ENCODE data around the gene GAREM1. TPM values are rescaled to one million over a fixed set of nuclear protein-coding genes. Genes with fewer than 3 reads are reported as not detected.
"Not testable (repeated sequence)": the region's sequence is repeated elsewhere in the genome, so short reads cannot be mapped to it uniquely, and the experiment has no call there.

GAREM1 gene
- total RNA-seq, 2 donors from 2014 or later: not detected

- Mint-ChIP-seq H3K4me1 (ENCODE audit: low read depth in 2 of 2) (no peaks in the 10 kb centered on the region), H3K27ac (no peak overlapping the region), H3K36me3 (no peaks in the 10 kb centered on the region), H3K9me3 (no peaks in the 10 kb centered on the region), H3K27me3 (peaks cover 7 to 9% of the 10 kb centered on the region in 2 donors), H3K4me3 (no peak overlapping the region)
- DNase-seq (ENCODE audit: low spot score) (no peak), ATAC-seq (no peak)
These were observed 109.9 kb downstream of the GAREM1 start for GRCh38 chr18:32360682-32361345.

GRCh38 chr18:32358529-32358928, 112.2 kb downstream of the GAREM1 start:
- peaks cover 9 to 11% of the 10 kb centered on the region in 2 donors for H3K27me3 Mint-ChIP-seq
- no peaks in the 10 kb centered on the region for H3K9me3 Mint-ChIP-seq
- no peaks in the 10 kb centered on the region for H3K36me3 Mint-ChIP-seq

GRCh38 chr18:32358075-32358474, 112.6 kb downstream of the GAREM1 start:
- H3K4me3 Mint-ChIP-seq: no peak overlapping the region
- ATAC-seq (no peak), DNase-seq (ENCODE audit: low spot score) (no peak)
- no peaks in the 10 kb centered on the region for H3K9me3 Mint-ChIP-seq
- H3K4me1 Mint-ChIP-seq (ENCODE audit: low read depth in 2 of 2): no peaks in the 10 kb centered on the region
- H3K36me3 Mint-ChIP-seq: no peaks in the 10 kb centered on the region
- H3K27ac Mint-ChIP-seq: no peak overlapping the region
- peaks cover 9 to 14% of the 10 kb centered on the region in 2 donors for H3K27me3 Mint-ChIP-seq

More at GRCh38 chr18:32358529-32358928, 112.2 kb downstream of the GAREM1 start:
- H3K4me3 Mint-ChIP-seq: no peak overlapping the region
- no peak for ATAC-seq
- no peak for DNase-seq (ENCODE audit: low spot score)
- H3K4me1 Mint-ChIP-seq (ENCODE audit: low read depth in 2 of 2): no peaks in the 10 kb centered on the region
- no peak overlapping the region for H3K27ac Mint-ChIP-seq

GRCh38 chr18:32355896-32356295, 114.8 kb downstream of the GAREM1 start:
- no peak overlapping the region for H3K27ac Mint-ChIP-seq
- H3K4me1 Mint-ChIP-seq (ENCODE audit: low read depth in 2 of 2): no peaks in the 10 kb centered on the region
- H3K27me3 Mint-ChIP-seq: peaks cover 9 to 25% of the 10 kb centered on the region in 2 donors
- no peaks in the 10 kb centered on the region for H3K9me3 Mint-ChIP-seq
- no peaks in the 10 kb centered on the region for H3K36me3 Mint-ChIP-seq
- no peak overlapping the region for H3K4me3 Mint-ChIP-seq
- no peak for DNase-seq (ENCODE audit: low spot score)
- ATAC-seq: no peak

GRCh38 chr18:32354518-32354917, 116.2 kb downstream of the GAREM1 start:
- H3K4me1 Mint-ChIP-seq (ENCODE audit: low read depth in 2 of 2): no peaks in the 10 kb centered on the region

GRCh38 chr18:32353257-32353656, 117.4 kb downstream of the GAREM1 start:
- H3K9me3 Mint-ChIP-seq: no peaks in the 10 kb centered on the region
- no peak overlapping the region for H3K27ac Mint-ChIP-seq
- peaks cover 9 to 27% of the 10 kb centered on the region in 2 donors for H3K27me3 Mint-ChIP-seq
- no peaks in the 10 kb centered on the region for H3K4me1 Mint-ChIP-seq (ENCODE audit: low read depth in 2 of 2)
- H3K36me3 Mint-ChIP-seq: no peaks in the 10 kb centered on the region
- no peak overlapping the region for H3K4me3 Mint-ChIP-seq
- ATAC-seq (no peak), DNase-seq (ENCODE audit: low spot score) (no peak)

More at GRCh38 chr18:32354518-32354917, 116.2 kb downstream of the GAREM1 start:
- Mint-ChIP-seq H3K9me3 (no peaks in the 10 kb centered on the region), H3K4me3 (no peak overlapping the region), H3K27ac (no peak overlapping the region), H3K36me3 (no peaks in the 10 kb centered on the region), H3K27me3 (peaks cover 9 to 27% of the 10 kb centered on the region in 2 donors)
- ATAC-seq: no peak
- DNase-seq (ENCODE audit: low spot score): no peak

GRCh38 chr18:32351032-32351431, 119.7 kb downstream of the GAREM1 start:
- H3K4me3 Mint-ChIP-seq: no peak overlapping the region
- DNase-seq (ENCODE audit: low spot score) (no peak), ATAC-seq (no peak)
- no peaks in the 10 kb centered on the region for H3K4me1 Mint-ChIP-seq (ENCODE audit: low read depth in 2 of 2)
- no peaks in the 10 kb centered on the region for H3K36me3 Mint-ChIP-seq
- H3K27me3 Mint-ChIP-seq: peaks cover 3 to 27% of the 10 kb centered on the region in 2 donors
- H3K27ac Mint-ChIP-seq: no peak overlapping the region
- no peaks in the 10 kb centered on the region for H3K9me3 Mint-ChIP-seq

GRCh38 chr18:32349728-32350395, 120.8 kb downstream of the GAREM1 start:
- H3K4me1 Mint-ChIP-seq (ENCODE audit: low read depth in 2 of 2): no peaks in the 10 kb centered on the region
- no peaks in the 10 kb centered on the region for H3K36me3 Mint-ChIP-seq
- H3K27me3 Mint-ChIP-seq: peaks cover 3 to 27% of the 10 kb centered on the region in 2 donors
- H3K27ac Mint-ChIP-seq: no peak overlapping the region
- no peak for DNase-seq (ENCODE audit: low spot score)
- no peak overlapping the region for H3K4me3 Mint-ChIP-seq
- no peak for ATAC-seq
- H3K9me3 Mint-ChIP-seq: no peaks in the 10 kb centered on the region

- Mint-ChIP-seq H3K4me1 (ENCODE audit: low read depth in 2 of 2) (no peaks in the 10 kb centered on the region), H3K9me3 (no peaks in the 10 kb centered on the region), H3K27ac (no peak overlapping the region), H3K4me3 (no peak overlapping the region), H3K36me3 (no peaks in the 10 kb centered on the region), H3K27me3 (peaks cover 6 to 9% of the 10 kb centered on the region in 2 donors)
- DNase-seq (ENCODE audit: low spot score) (no peak), ATAC-seq (no peak)
These were observed 124.0 kb downstream of the GAREM1 start for GRCh38 chr18:32346671-32347070.

- Mint-ChIP-seq H3K9me3 (no peaks in the 10 kb centered on the region), H3K36me3 (no peaks in the 10 kb centered on the region), H3K27ac (no peak overlapping the region), H3K4me1 (ENCODE audit: low read depth in 2 of 2) (no peaks in the 10 kb centered on the region), H3K27me3 (peaks cover 6 to 12% of the 10 kb centered on the region in 2 donors), H3K4me3 (no peak overlapping the region)
- DNase-seq (ENCODE audit: low spot score) (no peak), ATAC-seq (no peak)
These were observed 127.0 kb downstream of the GAREM1 start for GRCh38 chr18:32343634-32344033.

- not testable (repeated sequence) for H3K4me1 Mint-ChIP-seq (ENCODE audit: low read depth in 2 of 2); H3K36me3 Mint-ChIP-seq; H3K9me3 Mint-ChIP-seq; H3K4me3 Mint-ChIP-seq; DNase-seq (ENCODE audit: low spot score); H3K27ac Mint-ChIP-seq; ATAC-seq
- peaks cover 6 to 12% of the 10 kb centered on the region in 2 donors for H3K27me3 Mint-ChIP-seq
These were observed 129.6 kb downstream of the GAREM1 start for GRCh38 chr18:32341112-32341511.

- no peak overlapping the region for H3K27ac Mint-ChIP-seq
- ATAC-seq (no peak), DNase-seq (ENCODE audit: low spot score) (no peak)
- H3K4me3 Mint-ChIP-seq: no peak overlapping the region
- H3K9me3 Mint-ChIP-seq: no peaks in the 10 kb centered on the region
- H3K4me1 Mint-ChIP-seq (ENCODE audit: low read depth in 2 of 2): no peaks in the 10 kb centered on the region
- no peaks in the 10 kb centered on the region for H3K36me3 Mint-ChIP-seq
- peaks cover 5 to 12% of the 10 kb centered on the region in 2 donors for H3K27me3 Mint-ChIP-seq
These were observed 131.6 kb downstream of the GAREM1 start for GRCh38 chr18:32339045-32339444.

- Mint-ChIP-seq H3K4me1 (ENCODE audit: low read depth in 2 of 2) (no peaks in the 10 kb centered on the region), H3K27ac (no peak overlapping the region), H3K36me3 (no peaks in the 10 kb centered on the region), H3K27me3 (peaks cover 3 to 12% of the 10 kb centered on the region in 2 donors), H3K4me3 (no peak overlapping the region), H3K9me3 (no peaks in the 10 kb centered on the region)
- no peak for ATAC-seq
- no peak for DNase-seq (ENCODE audit: low spot score)
These were observed 132.9 kb downstream of the GAREM1 start for GRCh38 chr18:32337821-32338220.

- Mint-ChIP-seq H3K27me3 (peaks cover 3 to 12% of the 10 kb centered on the region in 2 donors), H3K27ac (no peak overlapping the region)
- ATAC-seq: no peak
These were observed 133.3 kb downstream of the GAREM1 start for GRCh38 chr18:32337347-32337746.

More at GRCh38 chr18:32337347-32337746, 133.3 kb downstream of the GAREM1 start:
- no peak overlapping the region for H3K4me3 Mint-ChIP-seq
- no peak for DNase-seq (ENCODE audit: low spot score)
- no peaks in the 10 kb centered on the region for H3K4me1 Mint-ChIP-seq (ENCODE audit: low read depth in 2 of 2)
- no peaks in the 10 kb centered on the region for H3K9me3 Mint-ChIP-seq
- H3K36me3 Mint-ChIP-seq: no peaks in the 10 kb centered on the region

All from natural killer cell treated with Interleukin-12 subunit alpha and Interleukin-12 subunit beta and Interleukin-15 and Interleukin-18, amount 100 ng/mL, for 72 hours (primary cell).